BJ (cell line): Measurements from ENCODE around the gene SCUBE3. TPM values are rescaled to one million over a fixed set of nuclear protein-coding genes. Genes with fewer than 3 reads are reported as not detected.

Experiments used
- CTCF ChIA-PET: fragments of 350-600 bp; formaldehyde crosslinking; extraction: SDS; loops from one replicate; lab custom pipeline; 2021; ENCODE audit warnings: antibody characterized with exemption, inconsistent platforms; lab: Yijun Ruan, JAX
- POLR2A ChIA-PET: fragments of 300-600 bp; sonication (Branson Sonifier 250); formaldehyde crosslinking; extraction: SDS; loops from one replicate; lab custom pipeline; 2021; ENCODE audit warnings: antibody characterized with exemption; lab: Charles Lee
- DNase-seq: peaks from one replicate; pipeline ENCODE4 v3.0.0-alpha.2; 2011; ENCODE audit warnings: low read depth
- H3K27me3 ChIP-seq: 2 replicates; pipeline ENCODE4 v1.6.0; 2011; ENCODE audit warnings: low read length; ENCODE audit not compliant: control insufficient read depth, insufficient read depth
- H3K36me3 ChIP-seq: 2 replicates; pipeline ENCODE4 v1.5.1; 2011; ENCODE audit warnings: low read length; ENCODE audit not compliant: control insufficient read depth, insufficient read depth
- H3K4me3 ChIP-seq: 2 replicates; pipeline ENCODE4 v1.5.1; 2011; ENCODE audit warnings: low read depth, mild to moderate bottlenecking, control low read depth, low read length
- polyA minus RNA-seq: library from RNA; depleted of rRNA, polyadenylated mRNA; stranded (reverse); fragments of >200 nt; gene quantifications from 2 replicates; pipeline ENCODE4 v1.2.3, GENCODE V29; 2011; rRNA and poly(A)+ RNA removed
- polyA plus RNA-seq: library from polyadenylated mRNA; depleted of rRNA; stranded (reverse); fragments of >200 nt; gene quantifications from 2 replicates; pipeline ENCODE4 v1.2.3, GENCODE V29; 2011; rRNA removed
- TF ChIP-seq, protein P1 (sequence below): IDR thresholded peaks from 2 replicates; pipeline ENCODE4 v1.5.1; 2011; ENCODE audit warnings: low read depth, mild to moderate bottlenecking, control low read depth, inconsistent platforms, low read length, moderate library complexity; ENCODE audit not compliant: insufficient read depth

Gene SCUBE3
- polyA plus RNA-seq (12.3 and 13.1 TPM in 2 replicates), polyA minus RNA-seq (16.8 and 22.5 TPM in 2 replicates)

GRCh38 chr6:35213824-35214756 is at the start of gene SCUBE3:
TSS of gene SCUBE3 (plus strand) at chr6:35213956. CDS start at chr6:35214419, 463 bp downstream.
- H3K27me3 ChIP-seq: peaks cover 6% of the 10 kb centered on the region
- TF ChIP-seq, protein P1, sequence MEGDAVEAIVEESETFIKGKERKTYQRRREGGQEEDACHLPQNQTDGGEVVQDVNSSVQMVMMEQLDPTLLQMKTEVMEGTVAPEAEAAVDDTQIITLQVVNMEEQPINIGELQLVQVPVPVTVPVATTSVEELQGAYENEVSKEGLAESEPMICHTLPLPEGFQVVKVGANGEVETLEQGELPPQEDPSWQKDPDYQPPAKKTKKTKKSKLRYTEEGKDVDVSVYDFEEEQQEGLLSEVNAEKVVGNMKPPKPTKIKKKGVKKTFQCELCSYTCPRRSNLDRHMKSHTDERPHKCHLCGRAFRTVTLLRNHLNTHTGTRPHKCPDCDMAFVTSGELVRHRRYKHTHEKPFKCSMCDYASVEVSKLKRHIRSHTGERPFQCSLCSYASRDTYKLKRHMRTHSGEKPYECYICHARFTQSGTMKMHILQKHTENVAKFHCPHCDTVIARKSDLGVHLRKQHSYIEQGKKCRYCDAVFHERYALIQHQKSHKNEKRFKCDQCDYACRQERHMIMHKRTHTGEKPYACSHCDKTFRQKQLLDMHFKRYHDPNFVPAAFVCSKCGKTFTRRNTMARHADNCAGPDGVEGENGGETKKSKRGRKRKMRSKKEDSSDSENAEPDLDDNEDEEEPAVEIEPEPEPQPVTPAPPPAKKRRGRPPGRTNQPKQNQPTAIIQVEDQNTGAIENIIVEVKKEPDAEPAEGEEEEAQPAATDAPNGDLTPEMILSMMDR: no peak
- no peak for DNase-seq
- H3K36me3 ChIP-seq: no peaks in the 10 kb centered on the region
- peak within 1 kb of the TSS; percentile 50 for H3K4me3 ChIP-seq
- POLR2A ChIA-PET: no interaction called here
- CTCF ChIA-PET: interaction anchor here (0.8 to 3.8 kb wide), 4 partner anchors 9 to 74 kb away, joined by 3 to 25 read pairs (median 3); no protein-coding TSS in a partner anchor

GRCh38 chr6:35164277-35164676 is 49.5 kb upstream of the SCUBE3 start:
- CTCF ChIA-PET: interaction anchor here (1.4 kb wide), 1 partner anchor 41 kb away, joined by 6 read pairs; no protein-coding TSS in a partner anchor

GRCh38 chr6:35164868-35165267 is 48.9 kb upstream of the SCUBE3 start:
- TF ChIP-seq, protein P1: no peak
- Histone ChIP-seq H3K27me3 (no peaks in the 10 kb centered on the region), H3K36me3 (no peaks in the 10 kb centered on the region), H3K4me3 (no peak overlapping the region)
- no peak for DNase-seq
- ChIA-PET CTCF (interaction anchor here (1.0 to 1.4 kb wide), 2 partner anchors 25 to 40 kb away, joined by 4 to 6 read pairs; no protein-coding TSS in a partner anchor), POLR2A (no interaction called here)

More at GRCh38 chr6:35164277-35164676, 49.5 kb upstream of the SCUBE3 start:
- POLR2A ChIA-PET: no interaction called here
- H3K36me3 ChIP-seq: no peaks in the 10 kb centered on the region
- DNase-seq: no peak
- H3K27me3 ChIP-seq: no peaks in the 10 kb centered on the region
- TF ChIP-seq, protein P1: no peak
- no peak overlapping the region for H3K4me3 ChIP-seq

GRCh38 chr6:35165630-35166071 is 48.1 kb upstream of the SCUBE3 start:
- H3K4me3 ChIP-seq: no peak overlapping the region
- H3K27me3 ChIP-seq: no peaks in the 10 kb centered on the region
- DNase-seq: no peak
- TF ChIP-seq, protein P1: no peak
- CTCF ChIA-PET: interaction anchor here (1.0 to 1.4 kb wide), 2 partner anchors 26 to 39 kb away, joined by 4 to 6 read pairs; no protein-coding TSS in a partner anchor
- no peaks in the 10 kb centered on the region for H3K36me3 ChIP-seq
- POLR2A ChIA-PET: no interaction called here

- Histone ChIP-seq H3K4me3 (no peak overlapping the region), H3K27me3 (no peaks in the 10 kb centered on the region), H3K36me3 (no peaks in the 10 kb centered on the region)
- TF ChIP-seq, protein P1: no peak
- ChIA-PET CTCF (interaction anchor here (1.0 to 1.6 kb wide), 2 partner anchors 27 to 75 kb away, joined by 4 read pairs; no protein-coding TSS in a partner anchor), POLR2A (no interaction called here)
- no peak for DNase-seq
Observed at GRCh38 chr6:35166116-35166515, 47.6 kb upstream of the SCUBE3 start.
